Measurements from ENCODE around the gene EML6. TPM values are rescaled to one million over a fixed set of nuclear protein-coding genes. Genes with fewer than 3 reads are reported as not detected.

Gene EML6
- total RNA-seq, 1 experiment from 2014 or later, result 5.2 TPM

GRCh38 chr2:54962935-54963440 is 239.5 kb downstream of the EML6 start:
- H3K36me3 ChIP-seq (ENCODE audit: control insufficient read depth, insufficient read depth, low read length), result no peaks in the 10 kb centered on the region; the same call in none of the 2 replicates
- H3K9me3 ChIP-seq, result no peaks in the 10 kb centered on the region
- no peaks in the 10 kb centered on the region for H3K4me1 ChIP-seq
- Mint-ChIP-seq H3K27me3 (ENCODE audit: insufficient read depth, unreplicated experiment) (no peaks in the 10 kb centered on the region), H3K9me3 (ENCODE audit: unreplicated experiment) (no peaks in the 10 kb centered on the region), H3K27ac (ENCODE audit: unreplicated experiment) (no peak overlapping the region), H3K36me3 (ENCODE audit: insufficient read depth, unreplicated experiment) (peaks cover 50% of the 10 kb centered on the region), H3K4me3 (ENCODE audit: unreplicated experiment) (no peak overlapping the region), H3K4me1 (ENCODE audit: low read depth, unreplicated experiment) (peaks cover 6% of the 10 kb centered on the region)
- no peak overlapping the region for H3K4me3 ChIP-seq (ENCODE audit: low read depth, low read length)
- no peaks in the 10 kb centered on the region for H3K27me3 ChIP-seq (replicated peaks; ENCODE audit: control insufficient read depth, insufficient read depth, low read length)
- ChIA-PET POLR2A (no interaction called here), CTCF (no interaction called here)
- no peak for DNase-seq
- no TSS peak for BruUV-seq (replicated peaks)
- intact Hi-C loops (cut with micrococcal nuclease; ENCODE audit: unreplicated experiment), result no loop called here
- TF ChIP-seq, protein P1, sequence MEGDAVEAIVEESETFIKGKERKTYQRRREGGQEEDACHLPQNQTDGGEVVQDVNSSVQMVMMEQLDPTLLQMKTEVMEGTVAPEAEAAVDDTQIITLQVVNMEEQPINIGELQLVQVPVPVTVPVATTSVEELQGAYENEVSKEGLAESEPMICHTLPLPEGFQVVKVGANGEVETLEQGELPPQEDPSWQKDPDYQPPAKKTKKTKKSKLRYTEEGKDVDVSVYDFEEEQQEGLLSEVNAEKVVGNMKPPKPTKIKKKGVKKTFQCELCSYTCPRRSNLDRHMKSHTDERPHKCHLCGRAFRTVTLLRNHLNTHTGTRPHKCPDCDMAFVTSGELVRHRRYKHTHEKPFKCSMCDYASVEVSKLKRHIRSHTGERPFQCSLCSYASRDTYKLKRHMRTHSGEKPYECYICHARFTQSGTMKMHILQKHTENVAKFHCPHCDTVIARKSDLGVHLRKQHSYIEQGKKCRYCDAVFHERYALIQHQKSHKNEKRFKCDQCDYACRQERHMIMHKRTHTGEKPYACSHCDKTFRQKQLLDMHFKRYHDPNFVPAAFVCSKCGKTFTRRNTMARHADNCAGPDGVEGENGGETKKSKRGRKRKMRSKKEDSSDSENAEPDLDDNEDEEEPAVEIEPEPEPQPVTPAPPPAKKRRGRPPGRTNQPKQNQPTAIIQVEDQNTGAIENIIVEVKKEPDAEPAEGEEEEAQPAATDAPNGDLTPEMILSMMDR (IDR thresholded peaks at IDR 0.05; ENCODE audit: insufficient read depth in 1 of 2, low read depth in 1 of 2, low read length in 1 of 2, severe bottlenecking in 1 of 2, unreplicated experiment in 1 of 2), result no peak

DNA sequence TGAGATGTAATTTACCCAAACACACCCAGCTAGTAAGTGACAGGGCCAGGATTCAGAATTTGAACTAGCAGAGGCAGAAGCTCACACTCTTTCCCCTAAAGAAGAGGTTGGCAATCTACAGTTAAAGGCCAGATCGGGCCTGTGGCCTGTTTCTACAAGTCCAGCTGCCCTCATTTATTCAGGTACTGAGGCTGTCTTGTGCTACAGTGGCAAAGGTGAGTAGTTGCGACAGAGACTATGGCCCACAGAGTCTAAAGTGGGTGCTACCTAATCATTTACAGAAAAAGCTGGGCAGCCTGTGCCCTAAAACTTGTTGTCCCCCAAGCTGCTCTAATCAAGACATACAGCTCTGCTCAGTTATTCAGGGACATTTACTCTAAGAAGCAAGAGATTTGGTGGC is 240.0 kb downstream of the EML6 start:
- BruUV-seq (replicated peaks), result no TSS peak
- Histone ChIP-seq H3K4me1 (no peaks in the 10 kb centered on the region), H3K36me3 (ENCODE audit: control insufficient read depth, insufficient read depth, low read length) (no peaks in the 10 kb centered on the region; the same call in none of the 2 replicates), H3K4me3 (ENCODE audit: low read depth, low read length) (no peak overlapping the region), H3K9me3 (no peaks in the 10 kb centered on the region), H3K27me3 (replicated peaks; ENCODE audit: control insufficient read depth, insufficient read depth, low read length) (no peaks in the 10 kb centered on the region)
- H3K27me3 Mint-ChIP-seq (ENCODE audit: insufficient read depth, unreplicated experiment), result no peaks in the 10 kb centered on the region
- H3K27ac Mint-ChIP-seq (ENCODE audit: unreplicated experiment), result no peak overlapping the region
- H3K4me1 Mint-ChIP-seq (ENCODE audit: low read depth, unreplicated experiment), result peaks cover 6% of the 10 kb centered on the region
- intact Hi-C loops (cut with micrococcal nuclease; ENCODE audit: unreplicated experiment), result no loop called here
- TF ChIP-seq, protein P1 (IDR thresholded peaks at IDR 0.05; ENCODE audit: insufficient read depth in 1 of 2, low read depth in 1 of 2, low read length in 1 of 2, severe bottlenecking in 1 of 2, unreplicated experiment in 1 of 2), result no peak
- ChIA-PET CTCF (no interaction called here), POLR2A (no interaction called here)
- H3K4me3 Mint-ChIP-seq (ENCODE audit: unreplicated experiment), result no peak overlapping the region
- no peak for DNase-seq
- peaks cover 55% of the 10 kb centered on the region for H3K36me3 Mint-ChIP-seq (ENCODE audit: insufficient read depth, unreplicated experiment)
- H3K9me3 Mint-ChIP-seq (ENCODE audit: unreplicated experiment), result no peaks in the 10 kb centered on the region

DNA sequence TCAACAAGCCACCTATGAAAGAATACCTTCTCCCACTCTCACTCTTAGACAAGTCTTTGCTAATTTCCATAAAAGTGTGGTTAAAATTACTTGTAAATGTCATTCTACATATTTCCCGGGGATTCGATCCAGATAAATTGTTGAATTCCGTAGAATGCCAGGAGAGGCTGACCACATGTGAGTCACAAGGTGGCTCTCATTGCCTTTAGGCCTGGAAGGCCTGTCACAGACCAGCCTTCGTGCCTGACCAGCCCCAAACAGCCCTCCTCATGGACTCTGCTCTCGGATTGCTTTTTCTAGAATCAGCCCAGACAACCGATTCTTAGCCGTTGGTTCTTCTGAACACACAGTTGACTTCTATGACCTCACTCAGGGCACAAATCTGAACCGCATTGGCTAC is 240.8 kb downstream of the EML6 start:
- Mint-ChIP-seq H3K9me3 (ENCODE audit: unreplicated experiment) (no peaks in the 10 kb centered on the region), H3K27ac (ENCODE audit: unreplicated experiment) (no peak overlapping the region), H3K27me3 (ENCODE audit: insufficient read depth, unreplicated experiment) (no peaks in the 10 kb centered on the region), H3K4me3 (ENCODE audit: unreplicated experiment) (no peak overlapping the region), H3K36me3 (ENCODE audit: insufficient read depth, unreplicated experiment) (peaks cover 59% of the 10 kb centered on the region), H3K4me1 (ENCODE audit: low read depth, unreplicated experiment) (peaks cover 6% of the 10 kb centered on the region)
- Histone ChIP-seq H3K4me1 (no peaks in the 10 kb centered on the region), H3K27me3 (replicated peaks; ENCODE audit: control insufficient read depth, insufficient read depth, low read length) (no peaks in the 10 kb centered on the region), H3K4me3 (ENCODE audit: low read depth, low read length) (no peak overlapping the region), H3K36me3 (ENCODE audit: control insufficient read depth, insufficient read depth, low read length) (no peaks in the 10 kb centered on the region; the same call in 1 of the 2 replicates), H3K9me3 (no peaks in the 10 kb centered on the region)
- CTCF ChIA-PET, result no interaction called here
- DNase-seq, result no peak
- BruUV-seq (replicated peaks), result no TSS peak
- intact Hi-C loops (cut with micrococcal nuclease; ENCODE audit: unreplicated experiment), result no loop called here
- POLR2A ChIA-PET, result no interaction called here
- TF ChIP-seq, protein P1 (IDR thresholded peaks at IDR 0.05; ENCODE audit: insufficient read depth in 1 of 2, low read depth in 1 of 2, low read length in 1 of 2, severe bottlenecking in 1 of 2, unreplicated experiment in 1 of 2), result no peak

All from Caco-2 (cell line).